CD14-positive monocyte (primary cell): Measurements from ENCODE around the gene SHD. TPM values are rescaled to one million over a fixed set of nuclear protein-coding genes. Genes with fewer than 3 reads are reported as not detected.
"Not testable (repeated sequence)": the region's sequence is repeated elsewhere in the genome, so short reads cannot be mapped to it uniquely, and the experiment has no call there.

Source experiments
- DNase-seq, 3 donors: peaks; one replicate each; pipeline ENCODE4 v3.0.0-alpha.2; 2011 to 2022
- H2AFZ ChIP-seq: 2 replicates; pipeline ENCODE4 v1.6.0; 2012; ENCODE audit warnings: mild to moderate bottlenecking, low read depth, low read length, inconsistent platforms; ENCODE audit not compliant: insufficient read depth, poor library complexity, severe bottlenecking
- H3K27ac ChIP-seq, 2 donors: 1 replicate in 1 of 2; 2 replicates in 1 of 2; pipeline ENCODE4 v1.5.1; 2012 to 2013; ENCODE audit warnings: low read length in 2 of 2, control low read depth in 1 of 2, inconsistent platforms in 1 of 2, low read depth in 1 of 2, mild to moderate bottlenecking in 1 of 2
- H3K27me3 ChIP-seq, 2 donors: one replicate each; pipeline versions ENCODE4 v1.6.0 to v1.6.1; 2011 to 2013; ENCODE audit warnings: low read length in 2 of 2; ENCODE audit not compliant: control insufficient read depth in 2 of 2, insufficient read depth in 2 of 2
- H3K36me3 ChIP-seq, 2 donors: replicated peaks in 1 of 2; 1 replicate in 1 of 2; 2 replicates in 1 of 2; pipeline versions ENCODE4 v1.5.1 to v1.6.1; 2012 to 2013; ENCODE audit warnings: low read length in 2 of 2, control low read depth in 1 of 2, inconsistent platforms in 1 of 2, mild to moderate bottlenecking in 1 of 2; ENCODE audit not compliant: insufficient read depth in 2 of 2, control insufficient read depth in 1 of 2
- H3K4me1 ChIP-seq, 2 donors: 1 replicate in 1 of 2; 2 replicates in 1 of 2; pipeline versions ENCODE4 v1.5.1 to v1.6.1; 2012 to 2013; ENCODE audit warnings: low read length in 2 of 2, control low read depth in 1 of 2, inconsistent platforms in 1 of 2, mild to moderate bottlenecking in 1 of 2, moderate library complexity in 1 of 2; ENCODE audit not compliant: insufficient read depth in 2 of 2, control insufficient read depth in 1 of 2
- H3K4me2 ChIP-seq: replicated peaks from 2 replicates; pipeline ENCODE3; 2012; ENCODE audit warnings: low read length, moderate library complexity, mild to moderate bottlenecking; ENCODE audit not compliant: poor library complexity, severe bottlenecking; ENCODE audit errors: extremely low read depth
- H3K4me3 ChIP-seq, 3 experiments: fragments of 200-600 bp in 1 of 3; sonication (generic) in 1 of 3; replicated peaks in 1 of 3; 1 replicate in 2 of 3; 2 replicates in 1 of 3; pipeline ENCODE4 v1.5.1; 2011 to 2013; ENCODE audit warnings: low read length in 3 of 3, mild to moderate bottlenecking in 3 of 3, control low read depth in 2 of 3, low read depth in 2 of 3, inconsistent platforms in 1 of 3, moderate library complexity in 1 of 3
- H3K79me2 ChIP-seq: 2 replicates; pipeline ENCODE4 v1.6.0; 2012; ENCODE audit warnings: mild to moderate bottlenecking, control low read depth, inconsistent platforms, low read length, moderate library complexity; ENCODE audit not compliant: insufficient read depth
- H3K9ac ChIP-seq: 2 replicates; pipeline ENCODE4 v1.6.0; 2017; ENCODE audit warnings: low read length, mild to moderate bottlenecking; ENCODE audit not compliant: insufficient read depth, poor library complexity, severe bottlenecking
- H3K9me3 ChIP-seq, 2 donors: replicated peaks in 1 of 2; 1 replicate in 1 of 2; 2 replicates in 1 of 2; pipeline versions ENCODE4 v1.5.1 to v1.6.1; 2012 to 2013; ENCODE audit warnings: low read length in 2 of 2, control low read depth in 1 of 2; ENCODE audit not compliant: control insufficient read depth in 1 of 2, insufficient read depth in 1 of 2
- H4K20me1 ChIP-seq: 2 replicates; pipeline ENCODE4 v1.6.0; 2012; ENCODE audit warnings: mild to moderate bottlenecking, low read length, control low read depth, moderate library complexity; ENCODE audit not compliant: insufficient read depth
- H3K27ac Mint-ChIP-seq, 7 donors: one replicate each; pipeline ENCODE4 v1.8.0; 2020; ENCODE audit warnings: mild to moderate bottlenecking in 7 of 7, mixed read lengths in 7 of 7, moderate library complexity in 6 of 7, inconsistent platforms in 2 of 7
- H3K27me3 Mint-ChIP-seq, 3 donors: one replicate each; pipeline ENCODE4 v1.8.0; 2021 to 2022; ENCODE audit warnings: low read depth in 3 of 3, mild to moderate bottlenecking in 3 of 3, mixed read lengths in 3 of 3, moderate library complexity in 3 of 3, inconsistent platforms in 1 of 3
- H3K36me3 Mint-ChIP-seq, 2 donors: one replicate each; pipeline ENCODE4 v1.8.0; 2020; ENCODE audit warnings: mixed read lengths in 2 of 2, inconsistent platforms in 1 of 2, mild to moderate bottlenecking in 1 of 2
- H3K4me1 Mint-ChIP-seq: one replicate; pipeline ENCODE4 v1.8.0; 2020; ENCODE audit warnings: mild to moderate bottlenecking, mixed read lengths
- H3K4me3 Mint-ChIP-seq, 2 donors: one replicate each; pipeline ENCODE4 v1.8.0; 2020; ENCODE audit warnings: mild to moderate bottlenecking in 2 of 2, mixed read lengths in 2 of 2, moderate library complexity in 1 of 2
- H3K9me3 Mint-ChIP-seq, 7 donors: one replicate each; pipeline ENCODE4 v1.8.0; 2020 to 2022; ENCODE audit warnings: mixed read lengths in 7 of 7, mild to moderate bottlenecking in 6 of 7, moderate library complexity in 6 of 7, inconsistent platforms in 2 of 7
- WGBS: methylation state at CpG from one replicate; pipeline ENCODE4 v1.1.5; 2013; ENCODE audit warnings: missing lambda C conversion rate; ENCODE audit not compliant: insufficient coverage; 5-methylcytosine and 5-hydroxymethylcytosine counted together
- intact Hi-C, 2 donors: fragments of 100-400 bp; cut with micrococcal nuclease; formaldehyde crosslinking; loops; one replicate each; pipeline versions ENCODE4 v1.15.0 to v1.15.1; 2023
- polyA plus RNA-seq, 3 donors: library from polyadenylated mRNA; depleted of rRNA in 1 of 3; unstranded in 2 of 3; stranded (reverse) in 1 of 3; fragments of 300-500 nt in 2 of 3; fragments of >200 nt in 1 of 3; fragmentation: Illumina TruSeq in 2 of 3; gene quantifications; 1 replicate in 2 of 3; 2 replicates in 1 of 3; pipeline ENCODE4 v1.2.3, GENCODE V29; 2012 to 2021
- TF ChIP-seq, protein P1 (sequence below): fragments of 200-600 bp; IDR thresholded peaks from one replicate; pipeline ENCODE4 v1.8.0; 2022; ENCODE audit warnings: antibody characterized with exemption, mild to moderate bottlenecking

The SHD gene
- polyA plus RNA-seq, 3 donors = not detected

- intact Hi-C loops, H3K4me3 Mint-ChIP-seq, H3K9ac ChIP-seq, H3K36me3 Mint-ChIP-seq, H3K79me2 ChIP-seq, H3K9me3 Mint-ChIP-seq, H3K27ac ChIP-seq, H3K9me3 ChIP-seq, H3K4me2 ChIP-seq, H3K36me3 ChIP-seq, H2AFZ ChIP-seq, H3K4me1 Mint-ChIP-seq, H3K4me1 ChIP-seq, DNase-seq, H3K4me3 ChIP-seq, H3K27ac Mint-ChIP-seq, H4K20me1 ChIP-seq: not testable (repeated sequence)
- H3K27me3 ChIP-seq = peaks cover 0 to 18% of the 10 kb centered on the region in 2 donors
- WGBS = 90% methylated on average over 2 of the region's 5 CpGs
- H3K27me3 Mint-ChIP-seq = peaks cover 10% of the 10 kb centered on the region in 3 donors
These were observed 46.9 kb upstream of the SHD start for GRCh38 chr19:4232139-4232538.

DNA sequence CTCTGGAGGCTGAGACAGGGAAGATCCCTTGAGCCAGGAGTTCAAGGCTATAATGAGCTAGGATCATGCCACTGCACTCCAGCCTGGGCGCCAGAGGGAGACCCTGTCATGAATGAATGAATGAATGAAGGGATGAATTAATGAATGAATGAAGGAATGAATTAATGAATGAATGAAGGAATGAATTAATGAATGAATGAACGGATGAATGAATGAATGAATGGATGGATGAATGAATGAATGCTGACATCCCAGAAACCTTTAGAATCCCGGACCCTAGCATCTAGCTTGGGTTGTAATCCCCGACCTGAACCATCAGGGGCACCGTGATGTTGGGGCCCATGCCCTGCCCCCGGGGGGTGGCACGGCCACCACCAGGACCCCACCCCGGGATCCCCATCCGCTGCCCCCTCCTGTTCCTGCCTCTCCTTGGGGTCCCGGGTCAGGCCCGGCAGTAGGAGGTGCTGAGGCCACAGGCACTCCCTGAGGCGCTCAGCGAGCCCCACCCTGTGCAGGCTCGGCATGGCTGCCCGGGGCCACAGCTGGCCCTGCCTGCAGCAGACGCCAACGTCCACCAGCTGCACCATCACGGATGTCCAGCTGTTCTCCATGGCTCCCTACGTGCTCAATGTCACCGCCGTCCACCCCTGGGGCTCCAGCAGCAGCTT, 46.3 kb upstream of the SHD start:
- H3K4me3 ChIP-seq = no peak overlapping the region
- no peak overlapping the region for H2AFZ ChIP-seq
- no peak for DNase-seq
- TF ChIP-seq, protein P1, sequence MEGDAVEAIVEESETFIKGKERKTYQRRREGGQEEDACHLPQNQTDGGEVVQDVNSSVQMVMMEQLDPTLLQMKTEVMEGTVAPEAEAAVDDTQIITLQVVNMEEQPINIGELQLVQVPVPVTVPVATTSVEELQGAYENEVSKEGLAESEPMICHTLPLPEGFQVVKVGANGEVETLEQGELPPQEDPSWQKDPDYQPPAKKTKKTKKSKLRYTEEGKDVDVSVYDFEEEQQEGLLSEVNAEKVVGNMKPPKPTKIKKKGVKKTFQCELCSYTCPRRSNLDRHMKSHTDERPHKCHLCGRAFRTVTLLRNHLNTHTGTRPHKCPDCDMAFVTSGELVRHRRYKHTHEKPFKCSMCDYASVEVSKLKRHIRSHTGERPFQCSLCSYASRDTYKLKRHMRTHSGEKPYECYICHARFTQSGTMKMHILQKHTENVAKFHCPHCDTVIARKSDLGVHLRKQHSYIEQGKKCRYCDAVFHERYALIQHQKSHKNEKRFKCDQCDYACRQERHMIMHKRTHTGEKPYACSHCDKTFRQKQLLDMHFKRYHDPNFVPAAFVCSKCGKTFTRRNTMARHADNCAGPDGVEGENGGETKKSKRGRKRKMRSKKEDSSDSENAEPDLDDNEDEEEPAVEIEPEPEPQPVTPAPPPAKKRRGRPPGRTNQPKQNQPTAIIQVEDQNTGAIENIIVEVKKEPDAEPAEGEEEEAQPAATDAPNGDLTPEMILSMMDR = no peak
- Mint-ChIP-seq H3K4me3 (no peak overlapping the region), H3K36me3 (no peaks in the 10 kb centered on the region), H3K4me1 (peaks cover 7% of the 10 kb centered on the region), H3K27me3 (peaks cover 10 to 12% (median 10%) of the 10 kb centered on the region in 3 donors), H3K27ac (no peak overlapping the region), H3K9me3 (peaks cover 0 to 4% (median 0%) of the 10 kb centered on the region in 7 donors)
- no peaks in the 10 kb centered on the region for H4K20me1 ChIP-seq
- H3K9me3 ChIP-seq = no peaks in the 10 kb centered on the region
- intact Hi-C loops = no loop called here
- no peak overlapping the region for H3K4me2 ChIP-seq
- H3K27ac ChIP-seq = no peak overlapping the region
- peaks cover 0 to 6% of the 10 kb centered on the region in 2 donors for H3K4me1 ChIP-seq
- H3K79me2 ChIP-seq = no peaks in the 10 kb centered on the region
- H3K36me3 ChIP-seq = no peaks in the 10 kb centered on the region
- peaks cover 0 to 18% of the 10 kb centered on the region in 2 donors for H3K27me3 ChIP-seq
- WGBS = 58% methylated on average over 20 of the region's 21 CpGs
- H3K9ac ChIP-seq = no peak overlapping the region
